ENCODE data around the gene TPRG1.

Gene TPRG1

GRCh38 chr3:189143771-189144170 is 28.0 kb upstream of the TPRG1 start:
- H3K4me3 Mint-ChIP-seq = no peak overlapping the region
- H3K27ac Mint-ChIP-seq (ENCODE audit: low read depth) = peak overlapping the region; percentile 72
- H3K4me1 Mint-ChIP-seq = peaks cover 43% of the 10 kb centered on the region
- H3K9me3 Mint-ChIP-seq = no peaks in the 10 kb centered on the region
- no peak for DNase-seq (ENCODE audit: low spot score in 2 of 2)
- no peak for ATAC-seq (replicated peaks; ENCODE audit: extremely low read depth, poor library complexity, severe bottlenecking)
- peaks cover 15% of the 10 kb centered on the region for H3K36me3 Mint-ChIP-seq (ENCODE audit: insufficient read depth)
- no peaks in the 10 kb centered on the region for H3K27me3 Mint-ChIP-seq

GRCh38 chr3:189144645-189145044 is 27.1 kb upstream of the TPRG1 start:
- peak overlapping the region; percentile 72 for H3K27ac Mint-ChIP-seq (ENCODE audit: low read depth)
- H3K27me3 Mint-ChIP-seq = no peaks in the 10 kb centered on the region
- ATAC-seq (replicated peaks; ENCODE audit: extremely low read depth, poor library complexity, severe bottlenecking) = peak; percentile 74
- no peaks in the 10 kb centered on the region for H3K9me3 Mint-ChIP-seq
- H3K36me3 Mint-ChIP-seq (ENCODE audit: insufficient read depth) = peaks cover 19% of the 10 kb centered on the region
- peaks cover 43% of the 10 kb centered on the region for H3K4me1 Mint-ChIP-seq
- H3K4me3 Mint-ChIP-seq = peak overlapping the region; percentile 15
- DNase-seq (ENCODE audit: low spot score in 2 of 2) = peak in 1 of 2 donors; percentile 47

GRCh38 chr3:189146848-189147247 is 24.9 kb upstream of the TPRG1 start:
- DNase-seq (ENCODE audit: low spot score in 2 of 2) = no peak
- Mint-ChIP-seq H3K27ac (ENCODE audit: low read depth) (no peak overlapping the region), H3K36me3 (ENCODE audit: insufficient read depth) (peaks cover 14% of the 10 kb centered on the region), H3K9me3 (no peaks in the 10 kb centered on the region), H3K27me3 (no peaks in the 10 kb centered on the region), H3K4me1 (peaks cover 35% of the 10 kb centered on the region), H3K4me3 (no peak overlapping the region)
- ATAC-seq (replicated peaks; ENCODE audit: extremely low read depth, poor library complexity, severe bottlenecking) = no peak

- peaks cover 18% of the 10 kb centered on the region for H3K36me3 Mint-ChIP-seq (ENCODE audit: insufficient read depth)
- peak; percentile 54 to 57 for DNase-seq (ENCODE audit: low spot score in 2 of 2)
- peak; percentile 44 for ATAC-seq (replicated peaks; ENCODE audit: extremely low read depth, poor library complexity, severe bottlenecking)
- no peaks in the 10 kb centered on the region for H3K27me3 Mint-ChIP-seq
- H3K4me1 Mint-ChIP-seq = peaks cover 27% of the 10 kb centered on the region
- H3K27ac Mint-ChIP-seq (ENCODE audit: low read depth) = no peak overlapping the region
- H3K9me3 Mint-ChIP-seq = no peaks in the 10 kb centered on the region
- no peak overlapping the region for H3K4me3 Mint-ChIP-seq
These were observed 23.7 kb upstream of the TPRG1 start for GRCh38 chr3:189148081-189148507.

- ATAC-seq (replicated peaks; ENCODE audit: extremely low read depth, poor library complexity, severe bottlenecking) = no peak
These were observed 22.6 kb upstream of the TPRG1 start for GRCh38 chr3:189149203-189149602.

GRCh38 chr3:189157232-189158007 is 14.4 kb upstream of the TPRG1 start:
- ATAC-seq (replicated peaks; ENCODE audit: extremely low read depth, poor library complexity, severe bottlenecking) = no peak
- no peaks in the 10 kb centered on the region for H3K27me3 Mint-ChIP-seq
- no peak overlapping the region for H3K4me3 Mint-ChIP-seq
- H3K27ac Mint-ChIP-seq (ENCODE audit: low read depth) = no peak overlapping the region
- peaks cover 15% of the 10 kb centered on the region for H3K4me1 Mint-ChIP-seq
- no peak for DNase-seq (ENCODE audit: low spot score in 2 of 2)
- no peaks in the 10 kb centered on the region for H3K9me3 Mint-ChIP-seq
- peaks cover 6% of the 10 kb centered on the region for H3K36me3 Mint-ChIP-seq (ENCODE audit: insufficient read depth)

More at GRCh38 chr3:189149203-189149602, 22.6 kb upstream of the TPRG1 start:
- Mint-ChIP-seq H3K9me3 (no peaks in the 10 kb centered on the region), H3K27ac (ENCODE audit: low read depth) (no peak overlapping the region), H3K27me3 (no peaks in the 10 kb centered on the region), H3K36me3 (ENCODE audit: insufficient read depth) (peaks cover 18% of the 10 kb centered on the region), H3K4me3 (no peak overlapping the region), H3K4me1 (peaks cover 20% of the 10 kb centered on the region)
- DNase-seq (ENCODE audit: low spot score in 2 of 2) = no peak

- DNase-seq (ENCODE audit: low spot score in 2 of 2) (no peak), ATAC-seq (replicated peaks; ENCODE audit: extremely low read depth, poor library complexity, severe bottlenecking) (no peak)
- Mint-ChIP-seq H3K9me3 (no peaks in the 10 kb centered on the region), H3K4me1 (peaks cover 15% of the 10 kb centered on the region), H3K36me3 (ENCODE audit: insufficient read depth) (peaks cover 5% of the 10 kb centered on the region), H3K27ac (ENCODE audit: low read depth) (no peak overlapping the region), H3K27me3 (no peaks in the 10 kb centered on the region), H3K4me3 (no peak overlapping the region)
These were observed 13.7 kb upstream of the TPRG1 start for GRCh38 chr3:189158034-189158433.

- peaks cover 4% of the 10 kb centered on the region for H3K36me3 Mint-ChIP-seq (ENCODE audit: insufficient read depth)
- no peaks in the 10 kb centered on the region for H3K27me3 Mint-ChIP-seq
- H3K4me3 Mint-ChIP-seq = no peak overlapping the region
- H3K27ac Mint-ChIP-seq (ENCODE audit: low read depth) = no peak overlapping the region
- no peaks in the 10 kb centered on the region for H3K9me3 Mint-ChIP-seq
- no peak for DNase-seq (ENCODE audit: low spot score in 2 of 2)
- ATAC-seq (replicated peaks; ENCODE audit: extremely low read depth, poor library complexity, severe bottlenecking) = no peak
- H3K4me1 Mint-ChIP-seq = peaks cover 11% of the 10 kb centered on the region
These were observed 11.1 kb upstream of the TPRG1 start for GRCh38 chr3:189160519-189161309.

- Mint-ChIP-seq H3K4me3 (no peak overlapping the region), H3K9me3 (no peaks in the 10 kb centered on the region), H3K4me1 (peaks cover 30% of the 10 kb centered on the region), H3K36me3 (ENCODE audit: insufficient read depth) (peaks cover 2% of the 10 kb centered on the region), H3K27ac (ENCODE audit: low read depth) (no peak overlapping the region), H3K27me3 (no peaks in the 10 kb centered on the region)
- DNase-seq (ENCODE audit: low spot score in 2 of 2) = no peak
- no peak for ATAC-seq (replicated peaks; ENCODE audit: extremely low read depth, poor library complexity, severe bottlenecking)
These were observed 6.6 kb upstream of the TPRG1 start for GRCh38 chr3:189165092-189165612.

- no peak for ATAC-seq (replicated peaks; ENCODE audit: extremely low read depth, poor library complexity, severe bottlenecking)
- Mint-ChIP-seq H3K4me1 (peaks cover 29% of the 10 kb centered on the region), H3K27me3 (no peaks in the 10 kb centered on the region), H3K9me3 (no peaks in the 10 kb centered on the region), H3K4me3 (no peak overlapping the region), H3K27ac (ENCODE audit: low read depth) (no peak overlapping the region), H3K36me3 (ENCODE audit: insufficient read depth) (peaks cover 2% of the 10 kb centered on the region)
- no peak for DNase-seq (ENCODE audit: low spot score in 2 of 2)
These were observed 5.5 kb upstream of the TPRG1 start for GRCh38 chr3:189166321-189166720.

- Mint-ChIP-seq H3K9me3 (no peaks in the 10 kb centered on the region), H3K36me3 (ENCODE audit: insufficient read depth) (peaks cover 2% of the 10 kb centered on the region), H3K4me1 (peaks cover 24% of the 10 kb centered on the region), H3K4me3 (no peak overlapping the region), H3K27ac (ENCODE audit: low read depth) (no peak overlapping the region), H3K27me3 (no peaks in the 10 kb centered on the region)
- no peak for DNase-seq (ENCODE audit: low spot score in 2 of 2)
- ATAC-seq (replicated peaks; ENCODE audit: extremely low read depth, poor library complexity, severe bottlenecking) = no peak
These were observed 4.6 kb upstream of the TPRG1 start for GRCh38 chr3:189167027-189167766.

- no peak overlapping the region for H3K27ac Mint-ChIP-seq (ENCODE audit: low read depth)
- no peak for ATAC-seq (replicated peaks; ENCODE audit: extremely low read depth, poor library complexity, severe bottlenecking)
These were observed 3.1 kb upstream of the TPRG1 start for GRCh38 chr3:189168711-189169110.

More at GRCh38 chr3:189168711-189169110, 3.1 kb upstream of the TPRG1 start:
- DNase-seq (ENCODE audit: low spot score in 2 of 2) = no peak
- Mint-ChIP-seq H3K27me3 (no peaks in the 10 kb centered on the region), H3K36me3 (ENCODE audit: insufficient read depth) (no peaks in the 10 kb centered on the region), H3K4me3 (no peak overlapping the region), H3K9me3 (no peaks in the 10 kb centered on the region), H3K4me1 (peaks cover 24% of the 10 kb centered on the region)

All from central memory CD8-positive, alpha-beta T cell (primary cell).